Mesenchymal stem cell (in vitro differentiated cells and primary cell): ENCODE results near the gene ALCAM.
A peak's percentile ranks its signal among the peaks of the same experiment; 100 is the strongest.

ENCODE experiments used
- DNase-seq: peaks from one replicate; pipeline ENCODE4 v3.0.0-alpha.2; 2013
- H2AFZ ChIP-seq: one replicate; pipeline ENCODE4 v1.6.1; 2013; ENCODE audit warnings: low read depth, mild to moderate bottlenecking, control low read depth, inconsistent platforms, low read length, moderate library complexity
- H2AK5ac ChIP-seq: 2 replicates; pipeline ENCODE4 v1.6.1; 2013; ENCODE audit warnings: low read length, moderate library complexity, mild to moderate bottlenecking, inconsistent platforms; ENCODE audit not compliant: severe bottlenecking
- H2BK120ac ChIP-seq: one replicate; pipeline ENCODE4 v1.6.1; 2013; ENCODE audit warnings: low read depth, mild to moderate bottlenecking, inconsistent platforms, low read length, moderate library complexity
- H2BK12ac ChIP-seq, 2 experiments: one replicate each; pipeline ENCODE4 v1.6.1; 2013; ENCODE audit warnings: inconsistent platforms in 2 of 2, low read length in 2 of 2, mild to moderate bottlenecking in 2 of 2, moderate library complexity in 2 of 2, control low read depth in 1 of 2
- H2BK15ac ChIP-seq: one replicate; pipeline ENCODE4 v1.6.1; 2013; ENCODE audit warnings: mild to moderate bottlenecking, low read depth, inconsistent platforms; ENCODE audit not compliant: poor library complexity, severe bottlenecking
- H2BK5ac ChIP-seq: 2 replicates; pipeline ENCODE4 v1.6.1; 2013; ENCODE audit warnings: low read depth, mild to moderate bottlenecking, low read length, control low read depth, inconsistent platforms; ENCODE audit not compliant: poor library complexity, severe bottlenecking
- H3K14ac ChIP-seq, 2 experiments: one replicate each; pipeline ENCODE4 v1.6.1; 2013; ENCODE audit warnings: inconsistent platforms in 2 of 2, low read length in 2 of 2, control low read depth in 1 of 2, mild to moderate bottlenecking in 1 of 2, moderate library complexity in 1 of 2
- H3K18ac ChIP-seq, 2 experiments: one replicate each; pipeline ENCODE4 v1.6.1; 2013; ENCODE audit warnings: inconsistent platforms in 2 of 2, low read length in 2 of 2, control low read depth in 1 of 2, low read depth in 1 of 2, mild to moderate bottlenecking in 1 of 2
- H3K23ac ChIP-seq, 2 experiments: one replicate each; pipeline ENCODE4 v1.6.1; 2013; ENCODE audit warnings: inconsistent platforms in 2 of 2, low read length in 2 of 2, mild to moderate bottlenecking in 2 of 2, moderate library complexity in 2 of 2, control low read depth in 1 of 2
- H3K27ac ChIP-seq: 2 replicates; pipeline ENCODE4 v1.5.1; 2013; ENCODE audit warnings: mild to moderate bottlenecking, moderate library complexity, low read length, control low read depth, inconsistent platforms; ENCODE audit not compliant: poor library complexity, severe bottlenecking
- H3K27me3 ChIP-seq, 2 experiments: 2 replicates each; pipeline versions ENCODE4 v1.6.1 to v1.7.0; 2013; ENCODE audit warnings: low read length in 2 of 2, mild to moderate bottlenecking in 2 of 2, moderate library complexity in 2 of 2, control low read depth in 1 of 2, inconsistent platforms in 1 of 2; ENCODE audit not compliant: control insufficient read depth in 1 of 2, insufficient read depth in 1 of 2
- H3K36me3 ChIP-seq, 2 experiments: 2 replicates each; pipeline versions ENCODE4 v1.6.1 to v1.7.0; 2013; ENCODE audit warnings: low read length in 2 of 2, control low read depth in 1 of 2, inconsistent platforms in 1 of 2, low read depth in 1 of 2, mild to moderate bottlenecking in 1 of 2; ENCODE audit not compliant: insufficient read depth in 2 of 2, control insufficient read depth in 1 of 2
- H3K4ac ChIP-seq, 2 experiments: one replicate each; pipeline ENCODE4 v1.6.1; 2013; ENCODE audit warnings: inconsistent platforms in 2 of 2, low read length in 2 of 2, mild to moderate bottlenecking in 2 of 2, moderate library complexity in 2 of 2, control low read depth in 1 of 2, low read depth in 1 of 2
- H3K4me1 ChIP-seq: 2 replicates; pipeline ENCODE4 v1.6.1; 2013; ENCODE audit warnings: low read depth, low read length, control low read depth; ENCODE audit not compliant: control insufficient read depth, insufficient read depth
- H3K4me2 ChIP-seq: 2 replicates; pipeline ENCODE4 v1.6.1; 2013; ENCODE audit warnings: low read length, mild to moderate bottlenecking, inconsistent platforms; ENCODE audit not compliant: poor library complexity, severe bottlenecking
- H3K4me3 ChIP-seq, 2 experiments: 2 replicates each; pipeline versions ENCODE4 v1.5.1 to v1.7.0; 2013; ENCODE audit warnings: low read length in 2 of 2, mild to moderate bottlenecking in 2 of 2, control low read depth in 1 of 2, low read depth in 1 of 2; ENCODE audit not compliant: insufficient read depth in 1 of 2
- H3K79me1 ChIP-seq: replicated peaks from 2 replicates; pipeline ENCODE4 v1.6.1; 2013; ENCODE audit warnings: mild to moderate bottlenecking, control low read depth, low read length, inconsistent platforms; ENCODE audit not compliant: poor library complexity, severe bottlenecking
- H3K9ac ChIP-seq: 2 replicates; pipeline ENCODE4 v1.7.0; 2013; ENCODE audit warnings: mild to moderate bottlenecking, low read length, moderate library complexity
- H3K9me3 ChIP-seq: 2 replicates; pipeline ENCODE4 v1.7.0; 2013; ENCODE audit warnings: mild to moderate bottlenecking, low read length; ENCODE audit not compliant: control insufficient read depth
- H4K8ac ChIP-seq: one replicate; pipeline ENCODE4 v1.6.1; 2013; ENCODE audit warnings: inconsistent platforms, mild to moderate bottlenecking, low read length, moderate library complexity
- H4K91ac ChIP-seq: one replicate; pipeline ENCODE4 v1.6.1; 2013; ENCODE audit warnings: mild to moderate bottlenecking, low read length, inconsistent platforms
- WGBS: methylation state at CpG from one replicate; pipeline ENCODE4 v1.1.7; 2013; ENCODE audit warnings: mixed read lengths; 5-methylcytosine and 5-hydroxymethylcytosine counted together

ALCAM gene

DNA sequence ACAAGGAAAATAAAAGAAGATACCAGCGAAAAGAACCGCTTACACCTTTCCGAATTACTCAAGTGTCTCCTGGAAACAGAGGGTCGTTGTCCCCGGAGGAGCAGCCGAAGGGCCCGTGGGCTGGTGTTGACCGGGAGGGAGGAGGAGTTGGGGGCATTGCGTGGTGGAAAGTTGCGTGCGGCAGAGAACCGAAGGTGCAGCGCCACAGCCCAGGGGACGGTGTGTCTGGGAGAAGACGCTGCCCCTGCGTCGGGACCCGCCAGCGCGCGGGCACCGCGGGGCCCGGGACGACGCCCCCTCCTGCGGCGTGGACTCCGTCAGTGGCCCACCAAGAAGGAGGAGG lies 325 bp downstream of the ALCAM start:
- WGBS, result under 1% methylated on average over 27 of the region's 29 CpGs
- Histone ChIP-seq H2AFZ (peak overlapping the region; percentile 6), H2AK5ac (no peak overlapping the region), H3K9me3 (no peaks in the 10 kb centered on the region), H3K4me2 (peak overlapping the region; percentile 76), H3K14ac (peak overlapping the region in 1 of 2 experiments; percentile 85), H3K9ac (peak overlapping the region; percentile 99), H2BK15ac (peak overlapping the region; percentile 49), H2BK12ac (peak overlapping the region in 1 of 2 experiments; percentile 75), H3K18ac (peak overlapping the region; percentile 61 to 72), H4K8ac (no peak overlapping the region), H3K27ac (peak overlapping the region; percentile 72), H2BK120ac (peak overlapping the region; percentile 15), H2BK5ac (no peak overlapping the region), H4K91ac (no peak overlapping the region), H3K36me3 (no peaks in the 10 kb centered on the region), H3K79me1 (no peaks in the 10 kb centered on the region), H3K27me3 (no peaks in the 10 kb centered on the region), H3K4ac (peak overlapping the region; percentile 10 to 89), H3K4me3 (peak overlapping the region; percentile 94 to 98), H3K23ac (peak overlapping the region; percentile 62 to 98), H3K4me1 (peaks cover 2% of the 10 kb centered on the region)
- DNase-seq, result peak; percentile 52

DNA sequence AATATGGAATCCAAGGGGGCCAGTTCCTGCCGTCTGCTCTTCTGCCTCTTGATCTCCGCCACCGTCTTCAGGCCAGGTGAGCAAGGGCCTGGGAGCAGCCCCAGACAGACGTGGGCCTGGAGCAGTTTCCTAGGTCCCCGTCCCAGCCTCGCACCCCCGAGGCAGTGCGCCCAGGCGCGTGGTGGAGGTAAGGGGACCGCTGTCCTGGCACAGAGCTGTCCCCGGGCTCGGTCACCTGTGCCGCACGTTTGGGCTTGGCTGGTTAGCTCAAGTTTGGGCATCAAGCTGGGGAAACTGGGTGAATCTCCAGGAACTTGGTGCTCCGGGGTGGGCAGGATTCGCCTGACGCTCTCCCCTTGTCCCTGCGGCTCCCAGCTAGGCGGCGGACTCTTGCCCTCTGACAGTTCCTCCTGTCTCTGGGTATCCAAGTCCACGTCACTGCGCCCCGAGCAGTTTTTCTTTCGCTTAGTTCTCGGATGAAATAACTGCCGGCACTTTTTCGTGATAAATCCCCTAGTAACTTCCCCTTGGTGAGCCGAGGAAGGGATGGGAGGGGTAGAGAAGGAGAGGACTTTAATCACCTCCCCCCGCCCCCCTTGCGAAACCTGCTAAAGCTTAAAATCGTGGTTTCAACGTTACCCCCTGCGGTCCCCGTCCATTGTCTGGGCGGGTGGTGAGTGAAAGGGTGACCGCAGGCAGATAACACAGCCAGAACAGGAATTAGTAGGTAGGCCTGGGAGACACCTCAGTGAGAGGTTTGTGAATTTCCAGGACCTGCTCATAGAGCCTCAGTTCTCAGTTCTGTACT lies 901 bp downstream of the ALCAM start:
- Histone ChIP-seq H2BK12ac (peak overlapping the region in 1 of 2 experiments; percentile 75), H2BK120ac (peak overlapping the region; percentile 15), H2BK15ac (peak overlapping the region; percentile 33), H3K4me1 (peaks cover 2% of the 10 kb centered on the region), H3K14ac (peak overlapping the region in 1 of 2 experiments; percentile 94), H2AFZ (peak overlapping the region; percentile 10), H3K36me3 (no peaks in the 10 kb centered on the region), H3K18ac (peak overlapping the region; percentile 61 to 72), H2AK5ac (no peak overlapping the region), H4K8ac (peak overlapping the region; percentile 66), H3K9ac (peak overlapping the region; percentile 99), H2BK5ac (peak overlapping the region; percentile 60), H3K23ac (peak overlapping the region; percentile 62 to 98), H3K27me3 (no peaks in the 10 kb centered on the region), H3K9me3 (no peaks in the 10 kb centered on the region), H3K4ac (peak overlapping the region; percentile 10 to 89), H3K79me1 (no peaks in the 10 kb centered on the region), H3K4me2 (peak overlapping the region; percentile 76), H3K27ac (peak overlapping the region; percentile 83), H4K91ac (peak overlapping the region; percentile 18), H3K4me3 (peak overlapping the region; percentile 94 to 98)
- peak; percentile 86 for DNase-seq
- under 1% methylated on average over 29 of the region's 37 CpGs for WGBS

DNA sequence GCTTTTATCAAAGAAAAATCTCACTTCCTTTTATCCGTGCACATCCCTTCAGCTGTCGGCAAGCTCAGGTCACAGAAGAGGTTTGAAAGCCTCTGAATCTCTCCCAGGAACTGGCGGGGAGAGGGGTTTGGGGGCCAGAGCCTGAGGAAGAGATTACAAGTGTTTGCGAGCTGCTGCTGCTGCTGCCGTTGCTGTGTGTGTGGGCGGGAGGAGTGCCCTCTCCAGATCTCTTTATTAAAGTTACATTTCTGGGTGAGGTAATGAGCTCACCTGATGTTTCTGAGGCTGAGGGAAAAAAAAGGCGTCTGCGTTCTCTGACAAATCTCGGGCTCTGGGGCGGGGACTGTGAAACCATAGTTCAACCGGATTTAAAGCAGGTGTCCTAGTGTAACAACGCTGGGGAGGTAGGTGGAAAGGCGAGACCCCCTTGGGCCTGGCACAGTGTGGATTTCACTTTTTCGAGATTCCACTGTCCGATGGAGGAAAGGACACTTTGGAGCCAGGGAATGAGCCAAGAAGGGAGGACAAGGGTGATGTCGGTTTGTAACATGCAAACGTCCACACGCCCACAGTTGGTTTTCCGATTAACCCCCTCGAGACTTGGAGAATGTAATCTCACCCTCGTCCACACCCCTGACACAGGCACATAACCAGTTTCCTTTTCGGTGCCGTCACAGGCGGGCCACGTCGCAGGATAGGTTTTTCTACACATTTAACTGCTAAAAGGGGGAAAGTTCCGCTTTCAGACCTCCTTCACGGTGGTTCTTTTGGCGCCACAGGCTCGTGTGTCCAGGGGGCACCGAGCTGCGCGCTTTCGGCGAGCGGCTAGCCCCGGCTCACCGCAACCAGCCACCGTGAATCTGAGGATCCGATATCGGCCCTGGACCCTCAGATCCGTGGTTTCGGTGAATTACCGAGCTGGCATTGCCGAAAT lies 2.1 kb downstream of the ALCAM start:
- no peak overlapping the region for H2BK15ac ChIP-seq
- no peaks in the 10 kb centered on the region for H3K79me1 ChIP-seq
- H3K18ac ChIP-seq, result peak overlapping the region; percentile 73 to 94
- H2BK12ac ChIP-seq, result peak overlapping the region in 1 of 2 experiments; percentile 92
- H3K14ac ChIP-seq, result peak overlapping the region in 1 of 2 experiments; percentile 92
- H3K4me1 ChIP-seq, result peaks cover 2% of the 10 kb centered on the region
- peak overlapping the region; percentile 51 for H2BK120ac ChIP-seq
- no peak overlapping the region for H2AK5ac ChIP-seq
- H3K4me3 ChIP-seq, result peak overlapping the region; percentile 71 to 98
- peak overlapping the region; percentile 1 for H4K91ac ChIP-seq
- no peaks in the 10 kb centered on the region for H3K9me3 ChIP-seq
- peak overlapping the region; percentile 76 for H3K4me2 ChIP-seq
- H3K36me3 ChIP-seq, result no peaks in the 10 kb centered on the region
- no peaks in the 10 kb centered on the region for H3K27me3 ChIP-seq
- under 1% methylated on average over 43 of the region's 45 CpGs for WGBS
- H3K4ac ChIP-seq, result peak overlapping the region in 1 of 2 experiments; percentile 60
- H3K23ac ChIP-seq, result peak overlapping the region in 1 of 2 experiments; percentile 57
- peak overlapping the region; percentile 73 for H4K8ac ChIP-seq
- H2BK5ac ChIP-seq, result peak overlapping the region; percentile 58
- peak overlapping the region; percentile 83 for H3K27ac ChIP-seq
- peak overlapping the region; percentile 99 for H3K9ac ChIP-seq
- DNase-seq, result peak; percentile 76
- H2AFZ ChIP-seq, result peak overlapping the region; percentile 78
